ENCODE measurements around the gene SWI5.

DNA sequence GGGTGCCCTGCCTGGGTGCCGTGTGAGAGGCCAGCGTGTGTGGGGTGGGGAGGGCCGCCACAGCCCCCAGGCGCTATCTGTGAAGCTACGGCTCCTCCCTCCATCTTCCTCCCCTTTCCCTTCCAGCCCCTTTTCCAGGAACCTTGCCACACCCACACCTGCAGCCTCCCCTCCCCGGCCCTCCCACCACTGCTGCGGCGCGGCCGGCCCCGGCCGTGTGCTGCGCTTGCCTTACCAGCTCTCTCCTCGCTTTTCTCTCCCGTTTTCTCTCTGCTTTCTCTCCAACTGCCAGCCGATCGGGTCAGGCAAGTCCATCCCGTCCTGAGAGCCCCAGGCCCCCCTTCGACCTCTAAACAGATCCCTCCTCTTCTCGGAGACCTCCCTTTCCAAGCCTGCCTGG is 21.7 kb upstream of the SWI5 start:
- TF ChIP-seq, protein P1, sequence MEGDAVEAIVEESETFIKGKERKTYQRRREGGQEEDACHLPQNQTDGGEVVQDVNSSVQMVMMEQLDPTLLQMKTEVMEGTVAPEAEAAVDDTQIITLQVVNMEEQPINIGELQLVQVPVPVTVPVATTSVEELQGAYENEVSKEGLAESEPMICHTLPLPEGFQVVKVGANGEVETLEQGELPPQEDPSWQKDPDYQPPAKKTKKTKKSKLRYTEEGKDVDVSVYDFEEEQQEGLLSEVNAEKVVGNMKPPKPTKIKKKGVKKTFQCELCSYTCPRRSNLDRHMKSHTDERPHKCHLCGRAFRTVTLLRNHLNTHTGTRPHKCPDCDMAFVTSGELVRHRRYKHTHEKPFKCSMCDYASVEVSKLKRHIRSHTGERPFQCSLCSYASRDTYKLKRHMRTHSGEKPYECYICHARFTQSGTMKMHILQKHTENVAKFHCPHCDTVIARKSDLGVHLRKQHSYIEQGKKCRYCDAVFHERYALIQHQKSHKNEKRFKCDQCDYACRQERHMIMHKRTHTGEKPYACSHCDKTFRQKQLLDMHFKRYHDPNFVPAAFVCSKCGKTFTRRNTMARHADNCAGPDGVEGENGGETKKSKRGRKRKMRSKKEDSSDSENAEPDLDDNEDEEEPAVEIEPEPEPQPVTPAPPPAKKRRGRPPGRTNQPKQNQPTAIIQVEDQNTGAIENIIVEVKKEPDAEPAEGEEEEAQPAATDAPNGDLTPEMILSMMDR (IDR thresholded peaks at IDR 0.05), result no peak
- TF ChIP-seq POLR2A (IDR thresholded peaks at IDR 0.05), result no peak
- TF ChIP-seq EP300 (IDR thresholded peaks at IDR 0.05), result no peak
